Measurements from ENCODE around the gene DEPDC4. TPM values are rescaled to one million over a fixed set of nuclear protein-coding genes. Genes with fewer than 3 reads are reported as not detected.

DEPDC4 gene
- total RNA-seq, 1 donor from 2014 or later, result 2.1 TPM

DNA sequence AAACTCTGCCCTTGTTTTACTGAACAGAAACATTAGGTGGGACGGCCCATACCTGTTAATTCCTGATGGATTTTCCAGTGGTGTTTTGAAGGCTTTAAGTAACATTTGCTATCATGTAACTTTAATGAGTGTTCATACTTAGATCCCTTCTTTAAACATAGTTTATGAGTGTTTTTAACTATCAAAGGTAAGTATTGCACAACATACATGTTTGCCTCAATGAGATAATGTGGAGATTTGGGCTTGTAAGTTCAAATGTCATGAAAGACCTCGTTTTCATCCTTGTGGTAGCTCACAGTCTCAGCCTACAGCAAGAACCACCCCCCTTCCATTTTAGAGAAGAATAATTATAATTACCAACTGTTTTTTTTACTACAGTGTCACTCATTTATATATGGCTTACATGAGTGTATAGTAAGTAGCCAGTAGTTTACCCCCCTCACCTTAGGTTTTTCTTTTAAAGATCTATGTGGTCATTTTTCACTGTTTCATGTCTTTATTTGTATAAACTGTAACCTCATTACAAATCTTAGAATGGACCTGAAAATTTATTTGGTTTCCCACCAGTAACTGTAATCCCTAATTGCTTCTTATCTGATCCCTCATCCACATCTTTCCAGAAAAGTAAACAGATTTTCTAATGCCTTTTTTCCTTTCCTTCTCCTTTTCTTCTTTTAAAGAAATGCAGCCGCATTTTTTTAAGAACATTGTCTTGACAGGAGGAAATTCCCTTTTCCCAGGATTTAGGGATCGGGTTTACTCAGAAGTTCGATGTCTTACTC lies 47.4 kb downstream of the DEPDC4 start:
- intact Hi-C loops (cut with micrococcal nuclease), result no loop called here

DNA sequence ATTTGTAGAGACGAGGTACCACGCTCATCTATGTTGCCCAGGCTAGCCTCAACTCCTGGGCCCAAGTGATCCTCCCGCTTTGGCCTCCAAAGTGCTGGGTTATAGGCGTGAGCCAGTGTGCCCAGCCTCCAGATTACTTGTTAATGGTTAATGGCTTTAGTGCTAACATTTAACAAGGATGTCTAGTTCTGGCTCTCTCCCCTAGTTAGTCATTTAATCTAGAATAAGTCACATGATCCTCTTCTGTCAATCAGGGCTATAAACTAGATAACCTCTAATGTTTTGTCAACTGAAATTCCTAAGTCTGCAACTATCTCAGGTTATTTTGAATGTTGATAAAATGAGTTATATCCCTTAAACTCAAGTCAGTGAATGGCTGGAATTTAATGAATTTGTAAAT lies 50.5 kb downstream of the DEPDC4 start:
- intact Hi-C loops (cut with micrococcal nuclease), result no loop called here

DNA sequence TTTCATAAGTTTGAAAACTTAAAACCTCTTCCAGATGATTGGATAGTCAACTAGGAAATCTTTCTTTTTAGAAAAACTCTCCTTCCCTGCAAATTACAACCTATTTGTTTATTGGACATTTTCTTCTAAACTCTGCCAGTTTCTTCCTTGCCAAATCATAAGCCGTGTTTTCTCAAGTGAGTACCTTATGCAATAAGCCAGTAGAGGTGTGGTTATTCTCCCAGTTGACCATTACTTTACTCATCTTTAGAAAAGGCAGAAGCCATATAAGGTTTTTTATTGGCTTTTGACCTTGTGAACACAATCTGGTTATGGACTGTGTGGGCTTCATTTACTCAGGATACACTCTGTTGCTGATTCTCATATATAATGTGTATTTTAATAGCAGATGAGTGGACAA lies 51.7 kb downstream of the DEPDC4 start:
- intact Hi-C loops (cut with micrococcal nuclease), result no loop called here

DNA sequence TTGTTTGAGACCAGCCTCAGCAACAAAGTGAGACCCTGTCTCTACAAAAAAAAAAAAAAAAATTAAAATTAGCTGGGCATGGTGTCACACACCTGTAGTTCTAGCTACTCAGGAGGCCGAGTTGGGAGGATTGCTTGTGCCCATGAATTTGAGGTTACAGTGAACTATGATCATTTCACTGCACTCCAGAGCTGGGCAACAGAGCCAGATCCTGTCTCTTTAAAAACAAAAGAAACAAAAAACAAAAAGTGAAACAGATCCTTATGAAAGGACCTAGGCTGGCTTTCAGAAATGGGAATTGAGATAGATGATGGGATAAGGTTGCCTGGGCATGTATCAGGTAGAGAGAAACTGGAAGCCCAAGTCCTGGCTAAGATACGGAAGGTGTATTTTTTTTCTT lies 52.4 kb downstream of the DEPDC4 start:
- intact Hi-C loops (cut with micrococcal nuclease), result no loop called here

DNA sequence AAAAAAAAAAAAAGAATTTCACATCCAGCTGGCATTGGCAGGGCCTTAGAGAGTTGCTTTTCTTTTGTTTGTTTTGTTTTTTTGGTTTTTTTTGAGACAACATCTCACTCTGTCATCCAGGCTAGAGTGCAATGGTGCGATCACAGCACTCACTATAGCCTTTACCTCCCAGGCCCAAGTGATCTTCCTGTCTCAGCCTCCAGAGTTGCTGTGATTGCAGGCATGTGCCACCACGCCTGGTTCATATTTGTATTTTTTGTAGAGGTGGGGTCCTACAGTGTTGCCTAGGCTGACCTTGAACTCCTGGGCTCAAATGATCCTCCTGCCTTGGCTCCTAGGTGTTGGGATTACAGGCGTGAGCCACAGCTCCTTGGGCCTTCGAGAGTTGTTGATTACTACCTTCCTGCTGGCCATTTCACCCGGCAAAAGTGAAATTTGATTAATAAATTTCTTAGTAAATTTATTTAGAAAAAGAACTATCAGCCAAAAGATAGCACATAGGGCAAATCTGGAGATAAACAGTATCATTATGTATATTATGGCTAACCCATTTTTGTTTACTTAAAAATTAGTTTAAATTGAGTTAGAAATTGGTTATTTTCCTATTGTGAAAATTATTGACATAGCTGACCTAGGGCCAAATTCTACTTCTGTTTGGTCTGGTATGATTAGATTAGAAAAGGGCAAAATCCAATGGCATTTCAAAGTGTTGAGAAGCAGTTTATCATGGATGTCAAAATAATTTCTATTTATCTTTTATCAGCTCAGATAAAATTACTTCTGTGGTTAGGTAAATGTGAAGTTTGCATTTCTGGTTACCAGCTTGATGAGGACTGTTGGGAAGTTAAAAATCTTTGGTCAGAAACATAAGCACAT lies 53.6 kb downstream of the DEPDC4 start:
- intact Hi-C loops (cut with micrococcal nuclease), result no loop called here

DNA sequence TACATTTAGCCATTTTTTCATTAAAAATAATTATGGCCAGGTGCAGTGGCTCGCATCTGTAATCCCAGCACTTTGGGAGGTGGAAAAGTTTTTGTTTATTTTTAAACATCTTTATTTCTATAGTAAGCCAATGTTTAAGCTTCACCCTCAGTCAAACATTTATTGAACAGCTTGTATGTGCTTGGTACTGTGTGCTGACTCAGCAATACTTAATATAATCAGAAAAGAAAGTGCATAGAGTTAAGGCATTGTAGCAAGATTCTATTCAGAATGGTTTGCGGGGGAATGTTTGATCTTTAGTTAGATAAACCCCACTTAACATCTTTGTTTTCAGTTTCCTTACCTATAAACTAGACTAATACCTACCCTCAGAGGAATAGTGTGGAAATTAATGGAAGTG lies 55.2 kb downstream of the DEPDC4 start:
- intact Hi-C loops (cut with micrococcal nuclease), result no loop called here

DNA sequence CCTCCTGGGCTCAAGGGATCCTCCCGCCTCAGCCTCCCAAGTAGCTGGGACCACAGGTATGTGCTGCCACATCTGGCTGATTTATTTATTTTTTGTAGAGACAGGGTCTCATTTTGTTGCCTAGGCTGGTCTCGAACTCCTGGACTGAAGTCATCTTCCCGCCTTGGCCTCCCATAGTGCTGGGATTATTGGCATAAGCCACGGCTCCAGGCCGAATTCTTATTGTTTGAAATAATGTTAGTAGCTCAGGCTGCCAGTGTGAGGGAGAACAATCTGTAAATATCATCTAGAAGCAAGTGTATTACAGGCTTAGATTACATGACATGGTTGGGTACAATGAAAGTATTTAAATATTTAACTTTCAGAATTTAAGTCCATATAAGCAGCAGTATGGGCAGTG lies 58.0 kb downstream of the DEPDC4 start:
- intact Hi-C loops (cut with micrococcal nuclease), result no loop called here

DNA sequence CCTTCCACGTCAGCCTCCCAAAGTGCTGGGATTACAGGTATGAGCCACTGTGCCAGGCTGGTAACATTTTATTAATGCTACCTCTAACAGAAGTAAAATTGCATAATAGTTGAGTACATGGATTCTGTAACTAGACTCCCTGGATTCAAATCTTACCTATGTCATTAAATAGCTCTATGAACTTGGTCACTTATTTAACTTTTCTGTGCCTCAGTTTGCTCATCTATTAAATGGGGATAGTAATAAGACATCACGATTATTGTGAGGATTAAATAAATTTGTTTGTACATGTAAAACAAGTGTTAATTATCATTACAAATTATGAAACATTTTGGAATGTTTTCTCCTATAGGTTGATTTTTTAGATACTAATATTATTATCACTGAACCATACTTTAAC lies 59.6 kb downstream of the DEPDC4 start:
- intact Hi-C loops (cut with micrococcal nuclease), result no loop called here

DNA sequence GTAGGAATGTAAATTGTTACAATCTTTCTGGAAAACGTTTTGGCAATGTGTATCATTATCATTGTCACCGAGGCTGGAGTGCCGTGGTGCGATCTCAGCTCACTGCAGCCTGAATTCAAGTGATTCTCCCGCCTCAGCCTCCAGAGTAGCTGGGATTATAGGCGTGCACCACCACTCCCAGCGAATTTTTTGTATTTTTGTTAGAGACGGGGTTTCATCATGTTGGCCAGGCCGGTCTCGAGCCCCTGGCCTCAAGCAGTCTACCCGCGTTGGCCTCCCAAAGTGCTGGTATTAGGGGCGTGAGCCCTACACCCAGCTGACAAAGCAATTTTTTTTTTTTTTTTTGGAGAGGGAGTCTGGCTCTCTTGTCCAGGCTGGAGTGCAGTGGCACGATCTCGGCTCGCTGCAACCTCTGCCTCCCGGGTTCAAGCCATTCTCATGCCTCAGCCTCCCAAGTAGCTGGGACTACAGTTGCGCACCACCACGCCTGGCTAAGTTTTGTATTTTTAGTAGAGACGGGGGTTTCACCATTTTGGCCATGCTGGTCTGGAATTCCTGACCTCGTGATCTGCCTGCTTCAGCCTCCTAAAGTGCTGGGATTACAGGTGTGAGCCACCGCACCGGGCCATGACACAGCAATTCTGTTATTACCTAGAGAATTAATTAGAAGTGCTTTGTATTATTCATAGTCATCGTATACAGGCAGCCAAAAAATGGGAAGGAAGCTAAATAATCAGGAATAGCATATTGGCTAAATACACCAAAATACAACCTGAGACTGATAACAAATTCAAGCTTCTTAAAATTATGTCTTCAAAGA lies 65.1 kb downstream of the DEPDC4 start:
- intact Hi-C loops (cut with micrococcal nuclease), result loop anchor here (2.0 to 5.0 kb wide), 3 partner anchors 47 to 1700 kb away; partner anchors contain the start of gene TMPO

DNA sequence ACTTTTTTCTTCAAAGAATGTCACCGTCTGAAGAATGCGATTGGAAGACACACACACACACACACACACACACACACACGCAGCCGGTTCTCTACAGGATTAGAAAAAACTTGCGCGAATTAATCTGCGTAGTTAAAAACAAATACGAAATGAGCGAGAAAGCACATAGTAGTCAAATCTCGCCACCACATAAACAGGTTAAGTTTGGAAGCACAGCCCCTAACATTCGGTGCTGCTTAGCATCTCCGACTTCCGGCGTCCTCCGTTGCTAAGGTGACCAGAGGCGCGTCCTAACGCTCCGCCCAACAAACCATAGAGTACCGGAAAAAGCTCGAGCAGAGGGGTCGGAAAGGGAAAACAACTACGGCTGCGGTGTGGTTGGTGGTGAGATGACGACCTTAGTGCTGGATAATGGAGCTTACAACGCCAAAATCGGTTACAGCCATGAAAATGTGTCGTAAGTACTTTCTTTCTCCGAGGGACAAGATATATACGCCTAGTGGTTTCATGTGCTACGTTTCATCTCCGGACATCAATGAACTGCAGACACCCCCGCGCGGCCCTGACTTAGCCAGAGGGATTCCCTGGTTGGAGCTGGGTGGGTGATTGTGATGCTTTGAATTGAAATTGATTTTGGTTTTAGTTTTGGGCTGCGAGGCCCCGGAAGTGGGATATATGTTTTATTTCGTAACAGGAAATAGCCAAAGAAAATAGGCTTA lies 66.3 kb downstream of the DEPDC4 start, which contains the start of gene ACTR6:
Gene ACTR6, plus strand, starts transcription at position 353 of the 719 bp plus-strand sequence. Its CDS starts 37 bp downstream, at position 390.
- intact Hi-C loops (cut with micrococcal nuclease), result loop anchor here (1.0 to 5.0 kb wide), 6 partner anchors 36 to 1698 kb away; partner anchors contain the start of genes BLTP3B, DEPDC4, SCYL2 and TMPO

DNA sequence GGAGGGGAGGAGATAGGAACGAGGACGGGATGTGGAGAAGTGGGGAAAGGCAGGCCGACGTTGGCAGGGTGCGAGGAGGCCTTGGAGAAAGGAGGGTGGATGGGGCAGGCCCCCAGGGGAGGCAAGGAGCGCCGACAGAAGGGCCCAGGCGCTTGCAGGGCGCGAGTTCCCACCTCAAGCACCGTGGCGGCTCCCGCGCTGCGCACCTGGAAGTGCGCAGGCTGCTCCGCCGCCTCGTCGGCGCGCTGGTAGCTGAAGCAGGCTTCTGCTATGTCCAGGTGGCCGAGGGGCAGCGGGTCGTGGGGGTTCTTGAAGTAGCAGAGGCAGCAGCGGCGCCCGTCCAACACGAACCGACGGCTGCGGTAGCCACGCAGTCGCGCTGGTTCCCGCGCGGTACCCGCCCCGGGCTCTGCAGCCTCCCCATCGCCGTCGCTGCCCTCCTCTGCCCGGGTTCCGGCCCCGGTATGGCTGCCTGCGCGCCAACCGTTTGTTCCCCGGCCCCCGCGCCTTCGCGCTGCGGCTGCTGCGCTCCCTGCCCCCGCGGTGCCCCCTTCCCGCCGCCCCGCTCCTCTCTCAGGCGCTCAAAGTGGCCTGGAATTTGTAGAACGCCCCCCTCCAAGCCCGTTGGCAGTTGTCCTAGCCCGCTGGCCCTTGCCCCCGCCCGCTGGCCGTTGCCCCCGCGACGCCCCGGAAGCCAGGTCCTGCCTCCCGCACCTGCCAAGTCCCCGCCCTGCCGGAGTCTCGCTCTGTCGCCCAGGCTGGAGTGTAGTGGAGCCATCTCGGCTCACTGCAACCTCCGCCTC lies 67.3 kb downstream of the DEPDC4 start:
- intact Hi-C loops (cut with micrococcal nuclease), result loop anchor here (1.0 to 5.0 kb wide), 6 partner anchors 35 to 1697 kb away; partner anchors contain the start of genes BLTP3B, DEPDC4, SCYL2 and TMPO

DNA sequence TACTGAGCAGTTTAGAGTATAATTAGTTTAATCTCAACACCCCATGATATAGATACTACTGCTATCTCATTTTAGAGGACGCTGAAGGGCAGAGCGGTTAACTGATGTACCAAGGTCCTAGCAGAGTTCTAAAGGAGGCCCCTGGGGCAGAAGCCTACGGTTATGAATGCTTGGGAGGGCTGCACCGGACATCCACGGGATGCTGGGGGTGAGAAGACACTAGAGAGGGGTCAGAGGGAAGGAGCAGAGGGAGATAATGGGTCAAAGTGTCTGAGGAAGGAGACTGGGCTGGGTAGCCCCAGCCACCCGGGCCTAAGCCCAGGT lies 67.9 kb downstream of the DEPDC4 start:
- intact Hi-C loops (cut with micrococcal nuclease), result no loop called here

DNA sequence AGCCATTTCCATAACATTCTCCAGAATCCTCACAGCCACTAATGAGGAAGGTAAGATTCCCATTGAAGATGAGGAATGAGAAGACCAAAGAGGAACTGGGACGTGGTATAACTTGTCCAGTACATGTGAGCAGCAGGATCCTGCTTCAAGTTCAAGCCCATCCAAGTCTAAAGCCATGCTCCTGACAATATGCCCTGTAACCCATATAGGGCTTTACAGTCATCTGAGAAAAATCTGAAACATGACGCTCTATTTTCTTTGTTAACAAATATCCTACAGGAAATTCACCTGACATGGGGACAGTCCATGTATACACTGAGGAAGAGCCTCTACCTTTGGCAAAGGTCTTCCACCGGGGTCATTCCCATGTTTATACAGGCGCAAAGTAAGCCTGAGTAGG lies 69.4 kb downstream of the DEPDC4 start:
- intact Hi-C loops (cut with micrococcal nuclease), result no loop called here

DNA sequence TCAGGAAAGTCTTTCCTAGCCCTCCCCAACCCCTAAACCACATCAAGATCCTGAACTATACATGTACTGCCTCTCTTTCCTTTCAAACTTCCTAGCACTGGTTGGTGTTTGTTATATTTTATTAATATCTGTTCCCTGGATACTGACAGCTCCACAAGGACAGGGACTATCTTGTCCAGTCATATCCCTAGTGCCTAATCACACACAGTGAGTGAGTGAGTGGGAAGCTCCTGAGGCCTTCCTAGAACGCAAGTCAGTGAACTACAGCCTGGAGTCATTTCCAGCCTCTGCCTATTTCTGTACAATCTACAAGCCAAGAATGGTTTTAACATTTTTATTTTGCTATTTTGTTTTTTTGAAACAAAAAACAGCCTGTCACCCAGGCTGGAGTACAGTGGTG lies 73.8 kb downstream of the DEPDC4 start:
- intact Hi-C loops (cut with micrococcal nuclease), result no loop called here

Other genes with a start within 250 kb of the DEPDC4 start
- 29.6 and 32.1 TPM in 2 replicates for gene BLTP3B, start 124.2 kb downstream of the DEPDC4 start, total RNA-seq
- gene ACTR6, start 66.3 kb downstream of the DEPDC4 start, total RNA-seq, result 29.2 and 33.6 TPM in 2 replicates
- 32.0 and 37.7 TPM in 2 replicates for gene SCYL2, start 98 bp upstream of the DEPDC4 start, total RNA-seq
- gene SLC17A8, start 90.0 kb upstream of the DEPDC4 start, total RNA-seq, result not detected in 2 replicates
- not detected in 2 replicates for gene NR1H4, start 206.8 kb upstream of the DEPDC4 start, total RNA-seq

All from T-helper 2 cell treated with Interferon-gamma antibody and Interleukin-4, amounts not matched to agents 100 ng/mL and 5 ng/mL, for 36 hours (primary cell).